ENCODE data around the gene SIAH1.
A peak's percentile ranks its signal among the peaks of the same experiment; 100 is the strongest.
"Not testable (repeated sequence)": the region's sequence is repeated elsewhere in the genome, so short reads cannot be mapped to it uniquely, and the experiment has no call there.

Gene SIAH1

GRCh38 chr16:48366165-48367093, 18.8 kb downstream of the SIAH1 start:
- DNase-seq (ENCODE audit: low spot score), result peak; percentile 42

GRCh38 chr16:48365601-48366164, 19.5 kb downstream of the SIAH1 start:
- peak; percentile 78 for DNase-seq (ENCODE audit: low spot score)

GRCh38 chr16:48365025-48365600, 20.1 kb downstream of the SIAH1 start:
- no peak for DNase-seq (ENCODE audit: low spot score)

- DNase-seq (ENCODE audit: low spot score), result no peak
Measured at GRCh38 chr16:48361540-48362144, 23.6 kb downstream of the SIAH1 start.

GRCh38 chr16:48361012-48361411, 24.2 kb downstream of the SIAH1 start:
- DNase-seq (ENCODE audit: low spot score), result no peak

- DNase-seq (ENCODE audit: low spot score), result no peak
Measured at GRCh38 chr16:48359983-48360382, 25.2 kb downstream of the SIAH1 start.

- no peak for DNase-seq (ENCODE audit: low spot score)
Measured at GRCh38 chr16:48358419-48358818, 26.8 kb downstream of the SIAH1 start.

- no peak for DNase-seq (ENCODE audit: low spot score)
Measured at GRCh38 chr16:48356633-48357376, 28.4 kb downstream of the SIAH1 start.

- no peak for DNase-seq (ENCODE audit: low spot score)
Measured at GRCh38 chr16:48354877-48355855, 30.0 kb downstream of the SIAH1 start.

GRCh38 chr16:48354385-48354784, 30.8 kb downstream of the SIAH1 start:
- DNase-seq (ENCODE audit: low spot score), result not testable (repeated sequence)

GRCh38 chr16:48353565-48354163, 31.5 kb downstream of the SIAH1 start:
- DNase-seq (ENCODE audit: low spot score), result peak; percentile 77

GRCh38 chr16:48352648-48353390, 32.4 kb downstream of the SIAH1 start:
- DNase-seq (ENCODE audit: low spot score), result no peak

GRCh38 chr16:48350736-48351135, 34.5 kb downstream of the SIAH1 start:
- no peak for DNase-seq (ENCODE audit: low spot score)

- DNase-seq (ENCODE audit: low spot score), result peak; percentile 45
Measured at GRCh38 chr16:48347980-48348379, 37.2 kb downstream of the SIAH1 start.

GRCh38 chr16:48347191-48347865, 37.9 kb downstream of the SIAH1 start:
- peak; percentile 28 for DNase-seq (ENCODE audit: low spot score)

GRCh38 chr16:48342591-48342990, 42.6 kb downstream of the SIAH1 start:
- no peak for DNase-seq (ENCODE audit: low spot score)

- no peak for DNase-seq (ENCODE audit: low spot score)
Measured at GRCh38 chr16:48340054-48340453, 45.2 kb downstream of the SIAH1 start.

GRCh38 chr16:48335961-48336360, 49.3 kb downstream of the SIAH1 start:
- DNase-seq (ENCODE audit: low spot score), result no peak

- no peak for DNase-seq (ENCODE audit: low spot score)
Measured at GRCh38 chr16:48334325-48334724, 50.9 kb downstream of the SIAH1 start.

Data from pons (tissue), 1 donor.